Testis (tissue), 3 donors: ENCODE results near the gene GLIS1. TPM values are rescaled to one million over a fixed set of nuclear protein-coding genes. Genes with fewer than 3 reads are reported as not detected.

Experiments used
- DNase-seq: peaks from one replicate; pipeline ENCODE4 v3.0.0-alpha.2; 2019
- H3K27ac ChIP-seq, 2 donors: fragments of 200-600 bp; sonication (generic); one replicate each; pipeline ENCODE4 v1.5.1; 2019
- H3K27me3 ChIP-seq: fragments of 200-600 bp; sonication (generic); one replicate; pipeline ENCODE4 v1.5.1; 2019
- H3K36me3 ChIP-seq: fragments of 200-600 bp; sonication (generic); one replicate; pipeline ENCODE4 v1.5.1; 2017; ENCODE audit warnings: low read depth; ENCODE audit errors: missing control alignments
- H3K4me1 ChIP-seq: fragments of 200-600 bp; sonication (generic); one replicate; pipeline ENCODE4 v1.5.1; 2019
- H3K4me3 ChIP-seq, 2 donors: fragments of 200-600 bp; sonication (generic); one replicate each; pipeline ENCODE4 v1.5.1; 2017 to 2019
- H3K9me3 ChIP-seq: fragments of 200-600 bp; sonication (generic); one replicate; pipeline ENCODE4 v1.5.1; 2017
- POLR2A ChIP-seq: fragments of 450-650 bp; IDR thresholded peaks from one replicate; pipeline ENCODE4 v1.6.1; 2017; ENCODE audit warnings: antibody characterized with exemption, mild to moderate bottlenecking, moderate library complexity
- WGBS, 2 donors: methylation state at CpG; one replicate each; pipeline ENCODE4 v1.1.5; 2018; 5-methylcytosine and 5-hydroxymethylcytosine counted together
- intact Hi-C: fragments of 100-400 bp; cut with DNase I; formaldehyde crosslinking; loops from one replicate; pipeline ENCODE4 v1.15.1; 2023; ENCODE audit warnings: low total_unique reads
- polyA plus RNA-seq: library from polyadenylated mRNA; stranded (reverse); fragments of 350-450 nt; fragmentation: Illumina TruSeq; extraction: RNeasy Lipid Tissue Mini Kit (QIAGEN cat#74804); gene quantifications from one replicate; pipeline ENCODE4 v1.2.3, GENCODE V29; 2014; ENCODE audit warnings: low read depth, low replicate concordance; ENCODE audit not compliant: insufficient read depth
- total RNA-seq, 2 donors: library from RNA; depleted of rRNA; stranded (reverse); fragments of >200 nt; gene quantifications; one replicate each; pipeline ENCODE4 v1.2.3, GENCODE V29; 2016
- TF ChIP-seq, protein P1 (sequence below), 3 experiments: fragments of 450-650 bp in 2 of 3; fragments of 200-600 bp in 1 of 3; sonication (generic) in 1 of 3; IDR thresholded peaks; one replicate each; pipeline ENCODE4 v1.5.1; 2016 to 2019; ENCODE audit warnings: antibody characterized with exemption in 3 of 3, mild to moderate bottlenecking in 2 of 3, moderate library complexity in 1 of 3

Gene GLIS1
- total and polyA plus RNA-seq, 3 donors from 2014 or later = 2.9 to 6.1 (median 3.8) TPM

DNA sequence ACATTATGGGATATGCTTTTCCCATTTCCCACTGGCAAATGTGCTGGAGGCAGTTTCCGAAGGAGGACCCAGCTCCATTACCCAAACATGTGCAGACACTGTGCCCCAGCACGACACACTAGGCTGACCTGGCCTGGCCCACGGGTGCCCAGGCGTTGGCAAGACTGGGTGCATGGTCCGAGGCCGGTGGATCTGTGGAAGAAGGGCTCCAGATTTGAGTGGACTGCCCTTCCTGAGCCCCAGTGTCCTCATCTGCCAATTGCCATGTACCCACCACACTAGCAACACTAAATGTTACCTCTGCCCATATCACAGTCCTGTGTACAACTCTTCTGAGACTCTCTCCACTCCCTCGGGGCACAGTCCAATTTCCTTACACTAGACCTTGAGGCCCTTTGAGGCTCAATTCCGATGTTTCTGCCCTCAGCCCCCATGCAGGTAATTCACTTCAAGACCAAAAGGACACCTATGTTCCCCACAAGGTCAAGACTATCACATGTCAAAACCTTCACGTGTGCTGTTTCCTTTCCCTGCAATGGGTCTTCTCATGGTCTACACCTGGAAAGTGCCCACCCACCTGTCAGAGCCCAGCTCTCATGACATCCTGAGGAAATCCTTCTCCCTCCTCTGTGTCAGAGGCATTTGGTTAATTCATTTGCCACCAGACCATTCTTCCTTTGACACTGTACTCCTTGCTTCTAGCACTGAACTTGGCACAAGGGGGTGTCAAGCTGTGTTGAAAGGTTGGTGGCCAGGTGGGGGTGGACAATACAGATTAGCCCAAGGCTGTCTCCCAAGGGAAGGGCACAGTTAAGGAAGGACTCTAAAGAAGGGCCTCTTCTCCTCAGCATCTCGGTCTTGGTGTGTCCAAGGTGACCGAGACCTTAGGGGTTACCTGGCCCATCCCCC lies 154.8 kb downstream of the GLIS1 start:
- Histone ChIP-seq H3K27me3 (no peaks in the 10 kb centered on the region), H3K4me1 (peaks cover 12% of the 10 kb centered on the region), H3K4me3 (no peak overlapping the region), H3K27ac (no peak overlapping the region), H3K9me3 (no peaks in the 10 kb centered on the region), H3K36me3 (no peaks in the 10 kb centered on the region)
- TF ChIP-seq, protein P1, sequence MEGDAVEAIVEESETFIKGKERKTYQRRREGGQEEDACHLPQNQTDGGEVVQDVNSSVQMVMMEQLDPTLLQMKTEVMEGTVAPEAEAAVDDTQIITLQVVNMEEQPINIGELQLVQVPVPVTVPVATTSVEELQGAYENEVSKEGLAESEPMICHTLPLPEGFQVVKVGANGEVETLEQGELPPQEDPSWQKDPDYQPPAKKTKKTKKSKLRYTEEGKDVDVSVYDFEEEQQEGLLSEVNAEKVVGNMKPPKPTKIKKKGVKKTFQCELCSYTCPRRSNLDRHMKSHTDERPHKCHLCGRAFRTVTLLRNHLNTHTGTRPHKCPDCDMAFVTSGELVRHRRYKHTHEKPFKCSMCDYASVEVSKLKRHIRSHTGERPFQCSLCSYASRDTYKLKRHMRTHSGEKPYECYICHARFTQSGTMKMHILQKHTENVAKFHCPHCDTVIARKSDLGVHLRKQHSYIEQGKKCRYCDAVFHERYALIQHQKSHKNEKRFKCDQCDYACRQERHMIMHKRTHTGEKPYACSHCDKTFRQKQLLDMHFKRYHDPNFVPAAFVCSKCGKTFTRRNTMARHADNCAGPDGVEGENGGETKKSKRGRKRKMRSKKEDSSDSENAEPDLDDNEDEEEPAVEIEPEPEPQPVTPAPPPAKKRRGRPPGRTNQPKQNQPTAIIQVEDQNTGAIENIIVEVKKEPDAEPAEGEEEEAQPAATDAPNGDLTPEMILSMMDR (IDR thresholded peaks at IDR 0.05) = no peak
- TF ChIP-seq POLR2A = no peak
- intact Hi-C loops = no loop called here
- WGBS, 2 donors = 83 to 88% methylated on average over 11 of the region's 11 CpGs
- no peak for DNase-seq

DNA sequence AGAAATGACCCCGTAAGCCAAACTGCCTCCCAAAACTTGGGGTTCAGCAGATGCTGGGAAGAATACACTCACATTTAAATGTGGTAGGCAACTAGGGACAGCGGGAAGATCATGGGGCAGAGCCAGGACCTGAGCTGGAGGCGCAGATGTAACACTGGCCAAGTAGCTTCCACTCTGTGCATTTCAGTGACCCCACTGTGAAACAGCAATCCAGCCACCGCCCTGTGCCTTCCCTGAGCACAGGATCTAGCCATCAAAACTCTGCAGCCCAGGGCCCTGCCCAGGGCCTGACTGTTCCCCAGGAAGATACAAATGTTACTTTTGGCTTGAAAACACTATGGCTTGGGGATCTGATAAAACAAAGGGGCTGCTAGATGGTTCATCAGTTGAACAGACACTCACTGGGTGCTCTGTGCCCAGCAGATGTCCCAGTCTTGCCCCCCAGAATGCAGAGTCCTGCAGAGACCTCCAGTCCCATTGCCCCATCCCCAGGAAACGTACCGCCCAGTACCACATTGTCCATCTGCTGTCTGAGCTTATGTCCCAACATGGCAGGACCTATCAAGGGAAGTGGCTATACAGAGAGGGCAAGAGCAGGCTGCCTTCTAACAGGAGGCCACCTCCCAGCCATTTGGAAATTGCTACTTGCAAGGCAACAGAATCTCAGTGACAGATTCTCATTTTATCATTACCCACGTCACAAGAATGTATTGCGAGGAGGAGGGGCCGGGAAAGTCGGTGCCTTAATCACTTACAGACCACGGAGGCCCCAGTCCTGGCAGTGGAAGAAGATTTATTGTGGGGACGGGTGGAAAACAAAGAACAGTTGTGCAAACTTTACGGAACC lies 155.7 kb downstream of the GLIS1 start:
- H3K27ac ChIP-seq = no peak overlapping the region
- intact Hi-C loops = no loop called here
- H3K4me1 ChIP-seq = peaks cover 12% of the 10 kb centered on the region
- H3K27me3 ChIP-seq = no peaks in the 10 kb centered on the region
- 68 to 84% methylated on average over 12 to 13 of the region's 13 CpGs for WGBS, 2 donors
- no peak for DNase-seq
- H3K4me3 ChIP-seq = no peak overlapping the region
- no peaks in the 10 kb centered on the region for H3K36me3 ChIP-seq
- H3K9me3 ChIP-seq = no peaks in the 10 kb centered on the region
- TF ChIP-seq, protein P1 (IDR thresholded peaks at IDR 0.05) = no peak

DNA sequence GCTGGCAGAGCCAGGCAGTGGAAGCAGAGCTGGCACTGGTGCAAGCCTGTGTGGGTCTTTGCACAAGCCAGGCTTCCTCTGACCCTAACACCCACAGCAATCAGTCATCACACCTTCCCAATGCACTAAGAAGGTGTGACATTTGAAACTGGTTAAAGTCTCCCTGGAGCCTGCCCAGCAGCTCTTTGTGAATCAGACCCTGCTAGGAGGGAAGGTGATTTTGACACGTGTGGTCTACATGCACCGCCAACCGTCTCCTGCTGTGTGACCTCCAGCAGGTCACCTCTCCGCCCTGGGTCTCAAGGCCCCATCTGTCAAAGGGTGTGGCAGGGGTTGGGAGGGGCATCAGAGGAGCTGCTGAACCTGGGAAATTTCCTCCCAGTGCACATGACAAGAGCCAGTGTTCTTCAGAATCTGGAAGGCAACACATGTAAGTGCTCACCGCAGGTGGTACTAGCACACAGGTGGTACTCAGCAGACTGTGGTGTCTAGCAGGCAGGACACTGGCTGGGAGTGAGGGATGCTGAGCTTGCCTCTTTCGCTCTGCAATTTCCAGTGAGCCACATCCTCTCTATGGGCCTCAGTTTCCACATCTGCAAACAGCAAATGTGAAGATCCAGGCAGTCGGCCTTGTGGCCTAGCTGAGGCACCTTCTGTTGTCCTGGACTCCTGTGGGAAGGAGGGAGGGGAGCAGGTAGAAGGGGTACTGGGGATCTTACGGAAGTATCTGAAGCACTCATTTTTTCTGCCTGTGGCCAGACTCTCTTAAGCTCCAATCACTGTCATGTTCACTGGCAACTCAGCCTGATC lies 156.5 kb downstream of the GLIS1 start:
- Histone ChIP-seq H3K4me3 (no peak overlapping the region), H3K27ac (no peak overlapping the region), H3K9me3 (no peaks in the 10 kb centered on the region), H3K36me3 (no peaks in the 10 kb centered on the region), H3K4me1 (peaks cover 12% of the 10 kb centered on the region), H3K27me3 (no peaks in the 10 kb centered on the region)
- no peak for DNase-seq
- WGBS, 2 donors = 72 to 87% methylated on average over 6 to 8 of the region's 8 CpGs
- intact Hi-C loops = no loop called here
- TF ChIP-seq POLR2A = no peak
- TF ChIP-seq, protein P1 (IDR thresholded peaks at IDR 0.05) = no peak

DNA sequence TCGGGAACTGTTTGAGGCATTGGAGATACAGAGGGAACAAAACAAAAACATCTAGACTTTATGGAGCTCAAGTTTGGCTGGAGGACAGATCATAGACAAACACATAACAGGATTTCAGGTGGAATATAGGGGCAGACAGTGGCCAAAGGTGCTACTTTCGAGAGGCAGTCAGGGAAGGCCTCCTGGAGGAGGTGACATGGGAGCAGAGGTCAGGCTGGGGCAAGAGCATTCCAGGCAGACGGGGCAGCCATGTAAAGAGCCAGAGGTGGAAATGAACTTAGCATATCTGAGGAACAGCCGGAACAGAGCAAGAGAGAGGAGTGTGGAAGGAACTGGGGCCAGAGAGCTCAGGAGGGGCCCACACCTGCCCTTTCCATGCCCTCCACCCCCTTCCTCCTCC lies 157.5 kb downstream of the GLIS1 start:
- no peaks in the 10 kb centered on the region for H3K9me3 ChIP-seq
- peaks cover 12% of the 10 kb centered on the region for H3K4me1 ChIP-seq
- H3K36me3 ChIP-seq = no peaks in the 10 kb centered on the region
- no peak overlapping the region for H3K27ac ChIP-seq
- H3K4me3 ChIP-seq = no peak overlapping the region
- intact Hi-C loops = no loop called here
- TF ChIP-seq POLR2A = no peak
- TF ChIP-seq, protein P1 (IDR thresholded peaks at IDR 0.05) = no peak
- no peak for DNase-seq
- WGBS, 2 donors = 86% methylated on average over 4 of the region's 4 CpGs
- no peaks in the 10 kb centered on the region for H3K27me3 ChIP-seq
